HFFc6 (cell line): ENCODE data around the gene ZNF366. TPM values are rescaled to one million over a fixed set of nuclear protein-coding genes. Genes with fewer than 3 reads are reported as not detected.

ENCODE experiments used
- DNase-seq: peaks from one replicate; pipeline ENCODE4 v3.0.0-alpha.2; 2018
- H3K27ac Mint-ChIP-seq: 2 replicates; pipeline ENCODE4 v1.8.0; 2020; ENCODE audit warnings: mild to moderate bottlenecking, mixed read lengths
- H3K27me3 Mint-ChIP-seq: 2 replicates; pipeline ENCODE4 v1.8.0; 2021; ENCODE audit warnings: mild to moderate bottlenecking, moderate library complexity, mixed read lengths; ENCODE audit not compliant: insufficient read depth
- H3K36me3 Mint-ChIP-seq: 2 replicates; pipeline ENCODE4 v1.8.0; 2021; ENCODE audit warnings: low read depth, mixed read lengths
- H3K4me1 Mint-ChIP-seq: 2 replicates; pipeline ENCODE4 v1.8.0; 2020; ENCODE audit warnings: low read depth, mixed read lengths
- H3K4me3 Mint-ChIP-seq: 2 replicates; pipeline ENCODE4 v1.8.0; 2020; ENCODE audit warnings: mild to moderate bottlenecking, moderate library complexity, mixed read lengths
- H3K9me3 Mint-ChIP-seq: 2 replicates; pipeline ENCODE4 v1.8.0; 2020; ENCODE audit warnings: mild to moderate bottlenecking, mixed read lengths
- total RNA-seq, 6 experiments: library from RNA; stranded (reverse); fragmentation: NEBNext Ultra II Directional; extraction: Animal tissue kit (Norgen Biotek cat#: 25700); gene quantifications; 2 replicates in 1 of 6; 3 replicates in 5 of 6; pipeline ENCODE4 v1.2.3, GENCODE V29; 2021
- TF ChIP-seq, protein P1 (sequence below): fragments of 200-600 bp; sonication (generic); IDR thresholded peaks from 2 replicates; pipeline ENCODE4 v1.5.0; 2021; ENCODE audit warnings: antibody characterized with exemption, mild to moderate bottlenecking

The ZNF366 gene
- total RNA-seq, 6 experiments from 2014 or later: not detected

DNA sequence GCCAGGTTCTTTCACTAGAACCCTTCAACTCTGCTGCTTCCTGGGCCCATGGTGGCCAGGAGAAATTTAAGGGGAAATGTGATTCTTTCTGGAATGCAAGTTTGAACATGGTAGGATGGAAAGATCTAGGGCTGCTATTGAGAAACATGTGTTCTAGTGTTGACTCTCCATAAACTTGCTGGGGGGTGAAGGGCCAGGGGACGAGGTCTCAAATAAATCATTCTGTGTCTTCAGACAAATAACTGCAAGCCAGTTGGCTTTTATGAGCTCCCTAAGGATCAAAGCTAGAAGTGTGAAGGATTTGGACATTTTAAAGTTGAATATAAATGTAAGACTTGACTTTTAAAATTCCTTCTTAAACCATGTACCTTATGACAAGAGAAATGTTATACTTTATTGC is 78.5 kb downstream of the ZNF366 start:
- H3K4me1 Mint-ChIP-seq: peaks cover 11% of the 10 kb centered on the region; the same call in 1 of the 2 replicates
- DNase-seq: no peak
- H3K27me3 Mint-ChIP-seq: peaks cover 3% of the 10 kb centered on the region
- TF ChIP-seq, protein P1, sequence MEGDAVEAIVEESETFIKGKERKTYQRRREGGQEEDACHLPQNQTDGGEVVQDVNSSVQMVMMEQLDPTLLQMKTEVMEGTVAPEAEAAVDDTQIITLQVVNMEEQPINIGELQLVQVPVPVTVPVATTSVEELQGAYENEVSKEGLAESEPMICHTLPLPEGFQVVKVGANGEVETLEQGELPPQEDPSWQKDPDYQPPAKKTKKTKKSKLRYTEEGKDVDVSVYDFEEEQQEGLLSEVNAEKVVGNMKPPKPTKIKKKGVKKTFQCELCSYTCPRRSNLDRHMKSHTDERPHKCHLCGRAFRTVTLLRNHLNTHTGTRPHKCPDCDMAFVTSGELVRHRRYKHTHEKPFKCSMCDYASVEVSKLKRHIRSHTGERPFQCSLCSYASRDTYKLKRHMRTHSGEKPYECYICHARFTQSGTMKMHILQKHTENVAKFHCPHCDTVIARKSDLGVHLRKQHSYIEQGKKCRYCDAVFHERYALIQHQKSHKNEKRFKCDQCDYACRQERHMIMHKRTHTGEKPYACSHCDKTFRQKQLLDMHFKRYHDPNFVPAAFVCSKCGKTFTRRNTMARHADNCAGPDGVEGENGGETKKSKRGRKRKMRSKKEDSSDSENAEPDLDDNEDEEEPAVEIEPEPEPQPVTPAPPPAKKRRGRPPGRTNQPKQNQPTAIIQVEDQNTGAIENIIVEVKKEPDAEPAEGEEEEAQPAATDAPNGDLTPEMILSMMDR: no peak
- H3K4me3 Mint-ChIP-seq: no peak overlapping the region
- no peaks in the 10 kb centered on the region for H3K36me3 Mint-ChIP-seq
- no peak overlapping the region for H3K27ac Mint-ChIP-seq
- no peaks in the 10 kb centered on the region for H3K9me3 Mint-ChIP-seq

DNA sequence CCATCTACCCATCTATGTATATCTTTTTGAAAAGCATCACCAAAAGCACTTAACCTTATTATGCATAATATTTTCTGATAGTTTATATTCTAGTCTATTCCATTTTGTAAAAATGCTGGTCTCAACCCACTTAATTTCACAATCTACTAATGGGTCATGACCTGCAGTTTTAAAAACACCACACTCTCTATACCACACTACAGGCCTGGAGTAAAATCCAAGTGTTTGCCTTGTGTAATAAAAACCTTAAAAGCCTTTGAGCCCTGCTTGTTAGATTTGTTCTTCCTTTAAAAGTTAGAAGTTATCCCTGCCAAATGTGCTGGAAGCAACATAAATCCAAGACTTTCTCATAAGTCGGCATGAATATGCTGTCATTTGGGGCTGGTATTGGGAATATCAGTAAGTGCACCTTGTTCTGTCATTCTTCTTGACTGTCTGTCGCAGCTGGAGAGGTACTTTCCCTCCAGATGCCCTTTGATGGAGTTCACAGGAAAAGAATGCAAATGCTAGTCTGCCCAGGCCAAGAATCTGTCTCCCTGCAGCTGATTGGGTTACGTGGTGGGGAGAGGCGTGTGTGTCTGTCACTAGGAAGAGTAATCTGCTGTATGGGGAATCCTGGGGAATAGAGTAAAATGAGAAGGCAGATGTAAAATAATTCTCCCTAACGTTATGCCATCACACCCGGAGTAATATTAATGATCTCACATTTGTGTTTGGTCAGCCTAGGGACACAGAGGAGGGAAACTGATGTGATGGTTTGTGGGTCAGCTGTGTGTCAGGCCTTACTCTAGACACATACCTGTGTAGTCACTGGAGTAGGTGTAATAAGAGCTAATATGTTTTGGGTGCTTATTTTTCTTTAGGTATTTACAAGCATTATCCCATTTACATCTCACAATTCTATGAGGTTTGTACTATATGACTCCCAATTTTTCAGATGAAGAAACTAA is 79.4 kb downstream of the ZNF366 start:
- H3K27ac Mint-ChIP-seq: no peak overlapping the region
- H3K36me3 Mint-ChIP-seq: no peaks in the 10 kb centered on the region
- H3K27me3 Mint-ChIP-seq: peaks cover 3% of the 10 kb centered on the region
- TF ChIP-seq, protein P1: no peak
- peaks cover 11% of the 10 kb centered on the region; the same call in 1 of the 2 replicates for H3K4me1 Mint-ChIP-seq
- DNase-seq: peak; percentile 4
- H3K9me3 Mint-ChIP-seq: no peaks in the 10 kb centered on the region
- H3K4me3 Mint-ChIP-seq: no peak overlapping the region

DNA sequence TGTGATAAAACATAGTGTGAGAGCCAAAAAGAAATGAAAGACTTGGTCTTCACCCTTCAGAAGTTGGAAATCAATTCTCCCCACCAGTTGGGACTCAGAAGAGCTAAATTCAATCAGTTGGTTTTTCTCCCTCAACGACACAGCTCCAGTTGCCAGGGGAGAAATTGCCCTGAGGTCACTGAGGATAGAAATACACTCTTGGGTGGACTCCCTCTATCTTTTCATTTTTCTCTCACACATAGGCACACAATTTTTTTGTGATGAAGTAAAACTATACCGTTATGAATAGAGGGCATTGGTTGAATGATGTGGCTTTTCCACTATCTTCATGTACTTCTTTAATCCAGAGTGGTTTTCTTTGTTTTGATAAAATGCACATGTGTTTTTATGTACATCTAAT is 80.2 kb downstream of the ZNF366 start:
- peaks cover 3% of the 10 kb centered on the region for H3K27me3 Mint-ChIP-seq
- TF ChIP-seq, protein P1: no peak
- no peak overlapping the region for H3K4me3 Mint-ChIP-seq
- no peaks in the 10 kb centered on the region for H3K36me3 Mint-ChIP-seq
- no peak for DNase-seq
- peaks cover 11% of the 10 kb centered on the region; the same call in 1 of the 2 replicates for H3K4me1 Mint-ChIP-seq
- H3K9me3 Mint-ChIP-seq: no peaks in the 10 kb centered on the region
- no peak overlapping the region for H3K27ac Mint-ChIP-seq

DNA sequence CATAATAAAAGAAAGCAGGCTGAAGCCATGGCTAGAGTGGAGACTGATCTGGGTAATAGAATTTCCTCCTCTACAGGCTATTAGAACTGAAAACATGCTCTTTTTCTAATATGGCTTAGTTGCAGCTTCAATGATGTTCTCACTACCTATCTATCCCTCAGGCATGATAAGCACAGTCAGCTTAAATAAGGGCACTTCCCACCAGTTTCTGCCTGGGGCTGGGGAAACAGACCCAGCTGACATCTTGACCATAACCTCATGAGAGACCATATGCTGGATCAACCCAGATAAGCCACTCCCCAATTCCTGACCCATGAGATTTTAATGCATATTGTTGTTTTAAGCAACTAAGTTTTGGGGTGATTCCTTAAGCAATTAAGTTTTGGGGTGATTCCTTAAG is 81.2 kb downstream of the ZNF366 start:
- H3K4me1 Mint-ChIP-seq: peaks cover 11% of the 10 kb centered on the region; the same call in 1 of the 2 replicates
- no peak overlapping the region for H3K4me3 Mint-ChIP-seq
- H3K27ac Mint-ChIP-seq: no peak overlapping the region
- H3K36me3 Mint-ChIP-seq: no peaks in the 10 kb centered on the region
- H3K27me3 Mint-ChIP-seq: peaks cover 3% of the 10 kb centered on the region
- H3K9me3 Mint-ChIP-seq: no peaks in the 10 kb centered on the region
- TF ChIP-seq, protein P1: no peak
- no peak for DNase-seq

DNA sequence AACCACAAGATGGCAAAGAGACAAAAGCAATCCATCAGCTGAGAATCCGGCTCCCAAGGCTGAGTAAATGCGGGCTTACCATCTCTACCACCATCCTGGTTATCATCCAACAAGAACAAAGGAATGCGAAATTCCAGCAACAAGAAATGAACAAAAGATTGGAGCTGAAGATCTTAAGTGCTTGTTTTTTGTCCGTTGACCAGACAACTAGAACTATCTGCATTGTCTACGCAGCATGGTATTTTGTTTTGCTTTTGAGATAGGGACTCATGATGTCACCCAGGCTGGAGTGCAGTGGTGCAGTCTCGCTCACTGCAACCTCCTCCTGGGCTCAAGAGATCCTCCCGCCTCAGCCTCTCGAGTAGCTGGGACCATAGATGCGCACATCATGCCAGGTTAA is 88.9 kb downstream of the ZNF366 start:
- Mint-ChIP-seq H3K27ac (no peak overlapping the region), H3K36me3 (no peaks in the 10 kb centered on the region)

More for the DNA sequence above, 88.9 kb downstream of the ZNF366 start:
- DNase-seq: no peak
- Mint-ChIP-seq H3K27me3 (no peaks in the 10 kb centered on the region), H3K4me1 (no peaks in the 10 kb centered on the region), H3K9me3 (no peaks in the 10 kb centered on the region), H3K4me3 (no peak overlapping the region)
- TF ChIP-seq, protein P1: no peak
